Measurements from ENCODE around the gene ENTR1.
A peak's percentile ranks its signal among the peaks of the same experiment; 100 is the strongest.
"Not testable (repeated sequence)": the region's sequence is repeated elsewhere in the genome, so short reads cannot be mapped to it uniquely, and the experiment has no call there.

The ENTR1 gene

DNA sequence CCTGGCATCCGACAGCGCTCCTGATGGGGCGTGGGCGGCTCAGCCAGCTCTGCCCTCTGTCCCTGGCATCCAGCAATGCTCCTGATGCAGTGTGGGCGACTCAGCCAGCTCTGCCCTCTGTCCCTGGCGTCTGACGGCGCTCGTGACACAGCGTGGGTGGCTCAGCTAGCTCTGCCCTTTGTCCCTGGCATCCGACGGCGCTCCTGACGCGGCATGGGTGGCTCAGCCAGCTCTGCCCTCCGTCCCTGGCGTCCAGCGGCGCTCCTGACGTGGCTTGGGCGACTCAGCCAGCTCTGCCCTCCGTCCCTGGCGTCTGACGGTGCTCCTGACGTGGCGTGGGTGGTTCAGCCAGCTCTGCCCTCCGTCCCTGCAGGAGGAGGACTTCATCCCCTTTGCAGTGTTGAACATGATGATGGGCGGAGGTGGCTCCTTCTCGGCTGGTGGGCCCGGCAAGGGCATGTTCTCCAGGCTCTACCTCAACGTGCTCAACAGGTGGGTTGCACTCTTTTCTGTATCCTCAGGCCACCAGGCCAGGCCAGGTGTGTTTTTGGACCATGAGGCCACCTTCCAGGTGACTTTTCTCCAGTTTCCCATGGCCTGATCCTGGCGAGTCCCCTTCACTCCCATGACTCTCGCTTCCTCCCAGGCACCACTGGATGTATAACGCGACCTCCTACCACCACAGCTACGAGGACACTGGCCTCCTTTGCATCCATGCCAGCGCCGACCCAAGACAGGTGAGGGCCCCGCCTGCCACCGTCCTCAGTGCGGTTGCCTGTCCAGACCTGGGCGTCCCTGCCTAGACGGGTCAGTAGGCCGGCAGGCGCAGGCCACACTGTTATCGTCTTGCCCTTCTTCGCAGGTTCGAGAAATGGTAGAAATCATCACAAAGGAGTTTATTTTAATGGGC, 8.0 kb upstream of the ENTR1 start:
- DNase-seq = no peak

DNA sequence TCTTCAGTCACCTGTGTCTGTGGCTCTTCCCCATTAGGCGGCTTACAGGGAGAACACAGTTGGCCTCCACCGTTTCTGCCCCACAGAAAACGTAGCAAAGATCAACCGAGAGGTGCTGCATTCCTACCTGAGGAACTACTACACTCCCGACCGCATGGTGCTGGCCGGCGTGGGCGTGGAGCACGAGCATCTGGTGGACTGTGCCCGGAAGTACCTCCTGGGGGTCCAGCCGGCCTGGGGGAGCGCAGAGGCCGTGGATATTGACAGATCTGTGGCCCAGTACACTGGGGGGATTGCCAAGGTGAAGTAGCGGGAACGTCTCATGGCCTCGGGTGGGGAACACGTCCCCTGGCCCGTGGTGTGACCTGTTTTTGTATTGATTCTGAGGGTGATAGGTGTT, 6.5 kb upstream of the ENTR1 start:
- DNase-seq = no peak

GRCh38 chr9:136416427-136416826, 6.0 kb upstream of the ENTR1 start:
- no peak for DNase-seq

DNA sequence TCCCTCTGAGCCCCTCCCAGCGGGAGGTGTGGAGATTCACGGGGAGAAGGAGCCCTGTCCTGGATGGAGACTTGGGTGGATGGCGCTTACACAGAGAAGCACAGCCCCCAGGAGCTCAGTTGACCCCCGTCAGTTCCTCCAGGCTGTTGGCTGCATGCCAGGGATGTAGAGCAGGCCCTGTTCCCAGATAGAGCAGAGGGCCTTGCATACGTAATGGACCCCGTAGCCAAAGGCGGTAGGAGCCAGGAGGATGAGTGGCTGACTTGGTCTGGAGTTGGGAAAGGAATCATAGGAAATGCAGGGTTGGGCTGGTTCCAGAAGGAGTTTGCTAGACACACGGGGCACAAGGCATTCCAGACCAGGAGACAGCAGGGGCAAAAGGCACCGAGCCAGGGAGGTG, 2.5 kb upstream of the ENTR1 start:
- no peak for DNase-seq

DNA sequence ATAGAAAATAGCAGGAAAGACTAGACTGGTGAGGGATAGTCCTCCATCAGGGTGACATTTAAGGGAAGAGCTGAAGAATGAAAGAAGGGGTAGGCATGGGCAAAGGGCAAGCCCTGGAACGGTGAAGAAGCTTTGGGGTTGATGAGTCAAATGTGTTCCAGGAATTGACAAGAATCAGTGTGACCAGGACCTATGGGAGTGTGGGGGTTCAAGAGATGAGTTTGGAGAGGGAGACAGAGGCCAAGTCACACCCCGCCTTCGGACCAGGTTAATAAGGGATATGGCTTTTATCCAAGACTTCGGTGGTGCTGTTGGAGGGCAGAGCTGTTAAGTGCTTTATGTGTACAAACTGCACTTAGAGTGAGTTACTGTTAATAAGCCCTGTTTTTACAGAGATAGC, 964 bp upstream of the ENTR1 start:
- DNase-seq = no peak

DNA sequence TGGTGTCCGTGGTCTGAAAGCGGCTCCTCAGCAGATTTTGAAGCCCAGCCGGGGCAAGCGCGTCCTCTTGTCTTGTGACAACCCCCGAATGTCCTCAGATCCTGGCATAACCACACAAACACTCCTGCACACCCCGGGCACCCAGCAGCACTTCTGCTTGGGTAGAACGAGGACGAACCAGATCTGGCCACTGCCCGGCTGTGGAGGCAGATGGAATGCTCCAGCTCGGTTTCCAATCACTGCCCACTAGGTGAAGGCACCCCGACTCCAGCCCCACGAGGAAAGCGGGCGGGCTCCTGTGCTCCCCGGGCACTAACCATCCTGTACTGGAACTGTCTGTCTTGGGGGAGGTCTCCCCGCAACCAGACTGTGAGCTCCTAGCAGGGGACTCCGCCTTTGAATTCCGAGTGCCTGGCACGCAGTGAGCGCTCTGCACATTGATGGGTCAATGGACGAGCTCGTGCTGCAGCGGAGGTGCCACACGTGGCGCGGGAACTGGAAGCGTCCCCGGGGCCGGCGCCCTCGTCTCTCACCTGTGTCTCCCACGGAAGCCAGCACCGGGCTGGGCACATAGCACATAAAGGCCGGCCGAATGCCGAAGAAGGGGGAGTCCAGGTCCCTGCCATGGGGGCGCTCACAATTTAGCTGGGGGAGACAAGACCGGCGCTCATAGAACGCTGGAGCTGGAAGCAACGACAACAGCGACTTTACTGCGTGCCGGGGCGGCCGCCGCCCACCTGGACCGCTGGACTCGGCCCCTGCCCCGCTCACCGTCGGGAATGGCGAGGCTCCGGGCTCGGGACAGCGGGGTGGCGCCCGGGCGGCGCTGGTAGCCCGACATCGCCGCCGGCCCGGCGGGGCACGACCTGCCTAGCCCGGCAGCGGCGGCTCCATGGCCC, 608 bp downstream of the ENTR1 start:
- DNase-seq = no peak

DNA sequence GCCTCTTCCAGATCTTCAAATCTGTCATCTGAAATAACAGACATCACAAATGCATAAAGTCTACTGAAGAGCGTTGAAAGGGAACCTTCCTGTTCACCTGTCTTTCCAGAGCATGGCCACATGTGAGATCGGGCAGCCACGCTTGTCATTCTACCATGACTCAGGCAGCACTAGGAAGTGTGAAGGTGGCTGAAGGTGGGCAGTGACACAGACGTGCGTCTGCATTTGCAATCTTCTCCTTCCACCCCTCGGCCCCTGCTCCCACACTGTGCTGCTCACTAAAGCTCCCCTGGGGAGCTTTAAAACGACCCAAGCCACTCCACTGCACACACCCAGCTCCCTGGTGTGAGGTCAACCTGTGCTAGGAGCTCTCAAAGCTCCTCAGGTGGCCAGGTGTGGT, 2.5 kb downstream of the ENTR1 start:
- no peak for DNase-seq

GRCh38 chr9:136407061-136407460, 3.4 kb downstream of the ENTR1 start:
- not testable (repeated sequence) for DNase-seq

DNA sequence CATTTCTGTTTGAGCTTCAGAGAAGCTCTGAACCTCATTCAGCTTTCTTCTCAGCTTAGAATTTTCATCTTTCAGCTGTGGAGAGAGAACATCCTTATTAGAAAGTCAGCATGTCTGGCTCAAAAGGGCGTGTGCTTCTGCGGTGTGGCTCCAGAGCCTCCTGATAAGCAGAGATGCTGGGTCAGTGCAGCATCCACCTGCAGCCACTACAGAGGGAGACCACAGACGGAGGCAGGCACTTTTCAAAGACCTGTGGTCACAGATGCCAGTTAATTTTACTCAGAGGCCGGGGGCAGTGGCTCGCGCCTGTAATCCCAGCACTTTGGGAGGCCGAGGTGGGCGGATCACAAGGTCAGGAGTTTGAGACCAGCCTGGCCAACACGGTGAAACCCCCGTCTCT, 4.5 kb downstream of the ENTR1 start:
- not testable (repeated sequence) for DNase-seq

GRCh38 chr9:136405481-136405880, 4.9 kb downstream of the ENTR1 start:
- DNase-seq = no peak

DNA sequence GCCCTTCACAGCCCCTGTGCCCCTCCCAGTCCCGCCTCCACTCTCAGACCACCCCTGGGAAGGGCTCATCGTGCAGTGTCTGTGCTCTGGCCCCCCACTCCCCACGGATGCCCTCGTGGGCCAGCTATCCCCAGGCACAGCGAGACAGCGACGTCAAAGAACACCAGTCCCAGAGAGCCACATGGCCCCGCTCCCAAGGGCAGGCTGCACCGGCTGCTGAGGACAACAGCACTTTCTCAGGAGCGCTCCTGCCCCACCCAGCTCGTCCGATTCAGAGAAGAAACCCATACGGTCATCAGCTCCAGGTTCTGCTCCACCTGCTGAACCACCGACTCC, 5.6 kb downstream of the ENTR1 start:
- DNase-seq = no peak

DNA sequence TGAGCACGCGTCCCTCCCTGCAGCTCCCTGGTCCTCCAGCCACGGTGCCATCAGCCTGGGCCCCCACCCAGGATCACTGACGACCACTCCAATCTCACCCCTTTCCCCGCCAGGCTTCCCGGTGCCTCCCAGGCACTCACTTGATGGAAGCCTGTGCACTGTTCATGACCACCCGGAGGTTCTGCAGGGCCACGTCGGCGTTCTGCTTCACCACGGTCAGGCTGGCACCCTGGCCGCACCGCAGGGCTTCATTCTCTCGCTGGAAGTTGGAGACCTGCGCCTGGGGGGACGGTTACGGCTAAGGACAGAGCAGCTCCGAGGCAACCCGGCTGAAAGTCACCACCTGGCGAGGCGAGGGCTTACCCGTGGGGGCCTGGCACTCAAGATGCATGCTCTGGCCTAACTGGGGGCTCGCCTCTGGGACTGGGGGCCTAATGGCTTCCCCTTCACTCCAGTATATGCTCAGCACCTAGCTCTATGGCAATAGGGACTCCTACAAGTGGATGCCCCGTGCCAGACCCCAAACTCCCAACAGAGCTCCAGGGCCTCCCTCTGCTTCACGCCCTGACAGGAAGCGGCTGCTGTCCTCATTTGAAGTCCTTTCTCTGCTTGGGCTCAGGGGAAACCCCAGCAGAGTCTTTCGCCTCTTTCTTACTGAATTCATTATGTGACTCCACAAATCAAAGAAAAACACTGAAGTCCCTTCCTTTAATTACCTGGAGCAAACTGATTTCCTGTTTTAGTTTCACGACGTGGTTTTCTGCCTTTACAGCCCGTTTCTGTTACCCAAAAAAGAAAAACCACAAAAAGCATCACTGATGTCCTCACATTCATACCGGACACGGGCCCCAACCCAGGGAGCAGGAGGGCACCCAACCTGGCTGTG, 6.3 kb downstream of the ENTR1 start:
- DNase-seq = no peak

- no peak for DNase-seq
These were observed 6.9 kb downstream of the ENTR1 start for GRCh38 chr9:136403538-136403914.

DNA sequence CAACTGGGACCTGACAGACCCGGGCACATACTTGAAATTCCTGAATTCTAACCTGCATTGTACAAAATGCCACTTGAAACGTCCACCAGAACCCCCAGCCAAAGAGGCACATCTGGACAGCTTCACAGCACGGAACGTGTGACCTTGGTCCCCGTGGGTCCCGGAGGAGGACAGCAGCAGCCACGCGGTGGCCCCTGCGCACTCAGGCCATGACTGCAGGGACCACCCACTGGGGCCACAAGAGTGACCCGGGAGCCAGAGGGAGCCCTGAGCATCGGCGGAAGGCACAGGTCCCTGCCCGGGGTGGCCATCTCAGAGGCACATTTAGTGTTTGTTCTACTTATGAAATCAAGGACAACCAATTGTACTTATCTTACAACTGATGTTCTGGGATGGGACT, 8.3 kb downstream of the ENTR1 start:
- DNase-seq = no peak

DNA sequence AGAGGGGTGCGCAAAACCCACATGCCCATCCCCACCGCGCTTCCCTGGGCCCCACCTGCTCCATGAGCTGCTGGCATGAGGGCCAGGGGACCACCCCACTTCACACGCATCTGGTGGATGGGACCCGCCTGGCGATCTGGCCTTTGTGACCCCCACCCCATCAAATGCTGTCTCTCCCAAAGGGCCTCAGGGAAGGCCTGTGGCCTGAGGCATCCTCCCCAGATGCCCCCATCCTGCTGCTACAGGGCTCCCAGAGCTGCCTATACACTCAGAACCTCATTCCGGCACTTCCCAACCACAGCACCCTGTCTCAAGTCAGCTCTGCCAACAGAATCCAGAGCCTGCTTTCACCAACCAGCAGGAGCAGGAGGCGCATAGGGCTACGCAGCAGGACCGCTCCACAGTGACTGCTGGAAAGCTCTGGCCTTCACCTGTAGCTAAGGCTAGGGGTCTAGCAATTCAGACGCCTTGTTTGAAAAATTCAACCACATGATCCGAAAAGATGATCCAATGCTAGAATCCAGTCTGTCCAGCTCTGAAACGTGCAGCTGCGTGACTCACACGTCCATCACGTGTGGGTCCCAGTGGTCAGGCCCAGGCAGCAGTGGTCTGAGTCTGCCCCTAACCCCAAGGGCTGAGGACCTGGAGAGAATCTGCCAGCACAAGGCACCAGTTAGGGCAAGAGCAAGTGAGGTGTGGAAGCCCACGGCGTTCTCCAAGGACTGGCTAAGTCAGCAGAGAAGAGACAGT, 9.1 kb downstream of the ENTR1 start:
- DNase-seq = no peak

- peak; percentile 86 for DNase-seq
These were observed 10.2 kb downstream of the ENTR1 start, which contains the start of gene SNAPC4 for GRCh38 chr9:136400038-136400834. SNAPC4 (minus strand) TSS chr9:136400170; CDS start chr9:136398428, 1,742 bp downstream.

- no peak for DNase-seq
These were observed 11.0 kb downstream of the ENTR1 start for GRCh38 chr9:136399176-136400037.

- DNase-seq = no peak
These were observed 12.1 kb downstream of the ENTR1 start for GRCh38 chr9:136398286-136398685.

- no peak for DNase-seq
These were observed 12.8 kb downstream of the ENTR1 start for GRCh38 chr9:136397643-136398042.

GRCh38 chr9:136396219-136396515, 14.2 kb downstream of the ENTR1 start:
- no peak for DNase-seq

Data from NCI-H2029 (cell line).